ENCODE measurements around the gene FANCD2OS. TPM values are rescaled to one million over a fixed set of nuclear protein-coding genes. Genes with fewer than 3 reads are reported as not detected.

Gene FANCD2OS
- total and polyA plus RNA-seq, 2 donors (not counting 3 experiments of a cell fraction or from before 2014, with no cell fraction given), result not detected

GRCh38 chr3:10155658-10156057 is 47.6 kb upstream of the FANCD2OS start:
- intact Hi-C loops (cut with micrococcal nuclease), result no loop called here
- CTCF ChIA-PET, result interaction anchor here (0.6 to 1.0 kb wide), 2 partner anchors 8 to 9 kb away, joined by 3 to 4 read pairs; partner anchors contain the start of gene IRAK2
- FAIRE-seq (no peak), DNase-seq (ENCODE audit: low read depth, low spot score) (no peak)
- H3K4me2 ChIP-seq (ENCODE audit: insufficient read depth, low read length), result no peak overlapping the region
- H3K79me2 ChIP-seq (ENCODE audit: control insufficient read depth, insufficient read depth, low read length), result no peaks in the 10 kb centered on the region
- dilution Hi-C loops (cut with MboI; ENCODE audit: extremely low pct_ligation_motif_present, low sequenced_read_pairs), result no loop called here
- H3K27me3 ChIP-seq (ENCODE audit: control insufficient read depth in 2 of 2, insufficient read depth in 2 of 2, low read length in 2 of 2), result no peaks in the 10 kb centered on the region
- no peak overlapping the region for H2AFZ ChIP-seq (ENCODE audit: low read depth, low read length)
- H3K4me1 ChIP-seq (ENCODE audit: control insufficient read depth, extremely low read depth, insufficient read depth, low read length), result no peaks in the 10 kb centered on the region
- no peaks in the 10 kb centered on the region for H4K20me1 ChIP-seq (replicated peaks; ENCODE audit: control insufficient read depth, extremely low read depth, insufficient read depth, low read length)
- POLR2A ChIA-PET, result interaction anchor here (0.6 kb wide), 1 partner anchor 86 kb away, joined by 4 read pairs; no protein-coding TSS in a partner anchor
- H3K4me3 ChIP-seq (replicated peaks in 1 of 3; ENCODE audit: insufficient read depth in 1 of 3, low read depth in 1 of 3, low read length in 3 of 3), result no peak overlapping the region
- TF ChIP-seq GATA2 (IDR thresholded peaks at IDR 0.05; ENCODE audit: insufficient read depth, insufficient read length, low read depth, low read length) (no peak), MYC (IDR thresholded peaks at IDR 0.05; ENCODE audit: low read depth, low read length) (no peak), JUN (IDR thresholded peaks at IDR 0.05; ENCODE audit: borderline replicate concordance, insufficient read depth, insufficient read length, low read depth) (no peak), CTCF (IDR thresholded peaks at IDR 0.05; ENCODE audit: extremely low read depth in 1 of 2, insufficient read depth in 1 of 2, low read depth in 1 of 2, low read length in 2 of 2) (no peak), FOS (IDR thresholded peaks at IDR 0.05; ENCODE audit: borderline replicate concordance, insufficient read depth, low read length) (no peak), POLR2A (IDR thresholded peaks at IDR 0.05; ENCODE audit: low read depth, low read length) (no peak), EZH2 (IDR thresholded peaks at IDR 0.05; ENCODE audit: borderline replicate concordance, low read depth, low read length, severe bottlenecking) (no peak), MAX (IDR thresholded peaks at IDR 0.05; ENCODE audit: insufficient read depth, insufficient read length) (no peak), POLR2AphosphoS5 (IDR thresholded peaks at IDR 0.05; ENCODE audit: insufficient read depth, low read depth, low read length) (no peak)
- no peaks in the 10 kb centered on the region for H3K9me1 ChIP-seq (replicated peaks; ENCODE audit: control insufficient read depth, extremely low read depth, insufficient read depth, low read length)
- no peak overlapping the region for H3K9ac ChIP-seq (replicated peaks; ENCODE audit: extremely low read depth, insufficient read depth, low read length)
- H3K27ac ChIP-seq (ENCODE audit: insufficient read depth, low read depth, low read length), result no peak overlapping the region
- peaks cover 2 to 13% of the 10 kb centered on the region in 2 experiments for H3K36me3 ChIP-seq (ENCODE audit: control insufficient read depth in 2 of 2, extremely low read depth in 1 of 2, insufficient read depth in 2 of 2, low read length in 2 of 2)
- BruUV-seq (replicated peaks), result no TSS peak
- no peaks in the 10 kb centered on the region for H3K9me3 ChIP-seq (replicated peaks; ENCODE audit: control insufficient read depth, insufficient read depth, low read length)
